T-helper 17 cell (primary cell): Measurements from ENCODE around the gene SLC17A2. TPM values are rescaled to one million over a fixed set of nuclear protein-coding genes. Genes with fewer than 3 reads are reported as not detected.
"Not testable (repeated sequence)": the region's sequence is repeated elsewhere in the genome, so short reads cannot be mapped to it uniquely, and the experiment has no call there.

Source experiments
- ATAC-seq: fragments of 150-1000 bp; cut with Tn5 transposase; 2 replicates; pipeline ENCODE4 v1.10.0; 2021; ENCODE audit warnings: mild to moderate bottlenecking, moderate library complexity
- DNase-seq, 3 donors: peaks; one replicate each; pipeline versions ENCODE4 v3.0.0 to v3.0.0-alpha.2; 2020 to 2021
- H3K9me3 ChIP-seq: one replicate; pipeline ENCODE4 v1.7.0; 2013; ENCODE audit warnings: low read length, mild to moderate bottlenecking; ENCODE audit not compliant: control insufficient read depth, poor library complexity, severe bottlenecking
- H3K27ac Mint-ChIP-seq: one replicate; pipeline ENCODE4 v1.8.0; 2022; ENCODE audit warnings: mild to moderate bottlenecking, moderate library complexity, mixed read lengths
- H3K27me3 Mint-ChIP-seq: one replicate; pipeline ENCODE4 v1.8.0; 2022; ENCODE audit warnings: mixed read lengths
- H3K36me3 Mint-ChIP-seq: one replicate; pipeline ENCODE4 v1.8.0; 2022; ENCODE audit warnings: low read depth, mixed read lengths
- H3K4me1 Mint-ChIP-seq: one replicate; pipeline ENCODE4 v1.8.0; 2022; ENCODE audit warnings: mild to moderate bottlenecking, mixed read lengths
- H3K4me3 Mint-ChIP-seq: one replicate; pipeline ENCODE4 v1.8.0; 2022; ENCODE audit warnings: mild to moderate bottlenecking, moderate library complexity, mixed read lengths
- total RNA-seq, 4 donors: library from RNA in 2 of 4; stranded (reverse) in 2 of 4; gene quantifications; one replicate each; pipeline ENCODE4 v1.2.3 and lab custom pipeline; 2022 to 2026

Gene SLC17A2
- total RNA-seq, 2 donors from 2014 or later: not detected

GRCh38 chr6:25961619-25962148, 31.2 kb upstream of the SLC17A2 start:
- Mint-ChIP-seq H3K27ac (peak overlapping the region; percentile 98), H3K4me3 (peak overlapping the region; percentile 100), H3K27me3 (no peaks in the 10 kb centered on the region), H3K4me1 (peaks cover 69% of the 10 kb centered on the region), H3K36me3 (peaks cover 7% of the 10 kb centered on the region)
- DNase-seq: no peak
- no peak for ATAC-seq
- H3K9me3 ChIP-seq: no peaks in the 10 kb centered on the region

- Mint-ChIP-seq H3K27me3 (no peaks in the 10 kb centered on the region), H3K4me1 (peaks cover 65% of the 10 kb centered on the region), H3K4me3 (peak overlapping the region; percentile 87), H3K36me3 (peaks cover 7% of the 10 kb centered on the region), H3K27ac (peak overlapping the region; percentile 98)
- DNase-seq: no peak
- ATAC-seq: no peak
- H3K9me3 ChIP-seq: no peaks in the 10 kb centered on the region
Observed at GRCh38 chr6:25960734-25961133, 30.2 kb upstream of the SLC17A2 start.

DNA sequence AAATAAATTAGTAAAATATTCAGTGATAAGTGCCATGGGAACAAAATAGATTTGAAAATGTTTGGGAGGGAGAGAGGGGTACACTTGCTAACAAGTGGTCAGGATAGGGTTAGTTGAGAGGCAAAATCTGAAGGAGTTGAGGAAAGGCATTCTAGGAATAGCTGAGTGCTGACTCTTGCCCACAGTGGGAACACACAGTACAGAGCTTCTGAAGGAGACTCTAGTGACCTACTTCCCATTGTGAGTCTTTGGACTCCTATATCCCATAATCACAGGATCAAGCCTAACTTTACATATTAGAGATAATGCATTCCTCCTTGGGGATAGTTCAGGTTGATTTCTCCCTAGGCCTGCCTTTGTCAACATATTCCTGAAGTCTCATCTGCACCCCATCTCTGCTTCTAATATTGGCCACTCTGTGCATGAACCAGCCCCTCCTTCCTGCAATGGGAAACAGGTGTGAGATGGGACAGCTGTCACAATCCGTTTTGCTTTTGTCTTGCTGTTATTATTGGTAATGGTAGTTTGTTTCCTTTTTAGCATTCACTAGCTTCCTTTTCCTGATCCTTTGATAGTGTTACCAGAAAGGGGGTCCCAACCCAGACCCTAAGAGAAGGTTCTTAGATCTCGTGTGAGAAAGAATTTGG, 29.5 kb upstream of the SLC17A2 start:
- Mint-ChIP-seq H3K27me3 (no peaks in the 10 kb centered on the region), H3K4me3 (peak overlapping the region; percentile 87), H3K36me3 (peaks cover 7% of the 10 kb centered on the region), H3K27ac (peak overlapping the region; percentile 98), H3K4me1 (peaks cover 61% of the 10 kb centered on the region)
- no peaks in the 10 kb centered on the region for H3K9me3 ChIP-seq
- ATAC-seq: no peak
- DNase-seq: no peak

DNA sequence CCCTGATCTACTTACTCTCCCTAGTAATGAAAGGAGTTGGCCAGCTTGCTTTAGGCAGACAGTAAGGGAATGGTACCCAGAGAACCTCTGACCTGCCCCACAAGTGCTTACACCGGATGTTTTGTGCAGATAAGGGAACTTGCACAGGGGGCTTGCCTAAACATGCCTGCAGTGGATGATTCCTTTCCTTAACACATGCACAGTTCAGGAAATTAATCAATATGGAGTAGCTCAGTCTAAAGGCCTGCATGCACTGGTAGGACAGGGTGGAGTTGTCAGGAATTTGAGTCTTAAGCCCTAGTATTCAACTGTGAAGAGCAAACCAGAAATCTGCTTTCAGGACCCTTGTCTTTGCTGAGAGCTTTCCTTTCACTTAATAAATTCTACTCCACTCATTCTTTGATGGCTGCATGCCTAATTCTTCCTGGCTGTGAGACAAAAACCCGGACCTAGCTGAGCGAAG, 28.2 kb upstream of the SLC17A2 start:
- DNase-seq: no peak
- no peak for ATAC-seq
- Mint-ChIP-seq H3K27me3 (peaks cover 1% of the 10 kb centered on the region), H3K36me3 (peaks cover 7% of the 10 kb centered on the region), H3K27ac (peak overlapping the region; percentile 98), H3K4me3 (peak overlapping the region; percentile 87), H3K4me1 (peaks cover 52% of the 10 kb centered on the region)
- H3K9me3 ChIP-seq: no peaks in the 10 kb centered on the region

DNA sequence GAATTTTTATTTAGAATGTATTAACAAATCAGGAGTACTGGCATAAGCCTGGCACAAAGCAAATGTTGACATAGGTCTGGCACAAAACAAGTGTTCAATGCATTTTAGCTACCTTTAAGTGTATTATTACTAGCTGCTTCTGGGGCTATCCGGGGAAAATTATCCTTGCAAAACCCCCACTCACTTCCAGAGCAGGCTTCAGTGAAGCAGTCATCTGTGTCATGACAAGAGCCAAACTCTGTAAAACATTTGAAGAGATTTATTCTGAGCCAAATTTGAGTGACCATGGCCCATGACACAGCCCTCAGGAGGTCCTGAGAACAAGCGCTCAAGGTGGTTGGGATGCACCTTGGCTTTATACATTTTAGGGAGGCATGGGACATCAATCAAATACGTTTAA, 25.7 kb upstream of the SLC17A2 start:
- peaks cover 18% of the 10 kb centered on the region for H3K27me3 Mint-ChIP-seq
- no peaks in the 10 kb centered on the region for H3K9me3 ChIP-seq
- ATAC-seq: no peak
- H3K4me1 Mint-ChIP-seq: peaks cover 30% of the 10 kb centered on the region
- no peak for DNase-seq
- no peak overlapping the region for H3K4me3 Mint-ChIP-seq
- no peak overlapping the region for H3K27ac Mint-ChIP-seq
- peaks cover 5% of the 10 kb centered on the region for H3K36me3 Mint-ChIP-seq

GRCh38 chr6:25954756-25955155, 24.3 kb upstream of the SLC17A2 start:
- Mint-ChIP-seq H3K27ac (no peak overlapping the region), H3K27me3 (peaks cover 18% of the 10 kb centered on the region), H3K36me3 (peaks cover 5% of the 10 kb centered on the region), H3K4me3 (no peak overlapping the region), H3K4me1 (peaks cover 18% of the 10 kb centered on the region)
- DNase-seq (no peak), ATAC-seq (no peak)
- no peaks in the 10 kb centered on the region for H3K9me3 ChIP-seq

- H3K9me3 ChIP-seq: no peaks in the 10 kb centered on the region
- no peak overlapping the region for H3K27ac Mint-ChIP-seq
- DNase-seq (no peak), ATAC-seq (no peak)
- no peaks in the 10 kb centered on the region for H3K36me3 Mint-ChIP-seq
- H3K4me1 Mint-ChIP-seq: peaks cover 8% of the 10 kb centered on the region
- peak overlapping the region; percentile 19 for H3K4me3 Mint-ChIP-seq
- H3K27me3 Mint-ChIP-seq: peaks cover 18% of the 10 kb centered on the region
Observed at GRCh38 chr6:25953733-25954132, 23.2 kb upstream of the SLC17A2 start.

DNA sequence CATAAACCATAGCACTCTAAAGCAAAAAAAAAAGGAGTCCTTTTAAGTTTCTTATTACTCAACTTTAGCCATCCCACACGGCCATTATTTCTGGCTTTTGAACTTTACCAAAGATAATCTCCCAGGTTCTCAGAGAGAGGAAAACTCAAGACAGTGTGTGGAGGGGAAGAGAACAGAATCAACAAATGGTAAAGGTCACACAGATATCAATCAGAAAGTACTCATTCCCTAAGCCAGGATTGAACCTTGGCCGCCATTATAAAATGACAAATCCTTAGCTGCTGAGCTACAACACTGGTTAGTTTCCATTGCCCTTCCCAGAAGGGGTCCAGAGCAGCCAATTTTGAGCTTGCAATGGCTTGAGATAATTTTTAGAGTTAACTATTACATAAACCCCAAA, 22.0 kb upstream of the SLC17A2 start:
- ATAC-seq: no peak

DNA sequence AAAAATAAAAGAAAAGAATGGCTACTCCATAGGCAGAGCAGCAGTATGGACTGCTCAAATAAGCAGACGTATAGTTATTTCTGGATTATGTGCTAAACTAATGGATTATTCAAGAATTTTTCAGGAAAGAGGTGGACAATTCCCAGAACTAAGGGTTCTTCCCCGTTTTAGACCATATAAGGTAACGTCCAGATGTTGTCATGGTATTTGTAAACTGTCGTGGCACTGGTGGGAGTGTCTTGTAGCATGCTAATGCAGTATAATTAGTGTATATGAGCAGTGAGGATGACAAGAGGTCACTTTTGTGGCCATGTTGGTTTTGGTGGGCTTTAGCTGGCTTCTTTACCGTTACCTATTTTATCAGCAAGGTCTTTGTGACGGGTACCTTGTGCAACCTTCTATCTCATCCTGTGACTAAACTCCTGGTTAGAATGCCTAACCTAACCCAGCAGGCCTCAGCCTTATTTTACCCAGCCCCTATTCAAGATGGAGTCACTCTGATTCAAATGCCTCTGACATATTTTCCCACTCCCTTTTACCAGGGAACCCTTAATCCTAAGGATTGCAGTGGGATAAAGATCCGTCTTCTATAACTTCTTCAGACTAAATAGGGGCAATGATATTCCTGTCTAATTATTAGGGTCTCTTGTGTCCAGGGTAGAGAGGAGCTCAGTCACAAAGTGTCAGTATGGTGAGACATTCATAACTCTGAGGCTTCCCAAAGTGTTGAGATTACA, 21.0 kb upstream of the SLC17A2 start:
- H3K27me3 Mint-ChIP-seq: peaks cover 18% of the 10 kb centered on the region
- H3K4me3 Mint-ChIP-seq: no peak overlapping the region
- no peak overlapping the region for H3K27ac Mint-ChIP-seq
- no peak for DNase-seq
- H3K9me3 ChIP-seq: no peaks in the 10 kb centered on the region
- no peak for ATAC-seq
- H3K4me1 Mint-ChIP-seq: peaks cover 9% of the 10 kb centered on the region
- H3K36me3 Mint-ChIP-seq: no peaks in the 10 kb centered on the region

More for the DNA sequence above, 22.0 kb upstream of the SLC17A2 start:
- no peak for DNase-seq
- Mint-ChIP-seq H3K4me3 (no peak overlapping the region), H3K27me3 (peaks cover 18% of the 10 kb centered on the region), H3K27ac (no peak overlapping the region), H3K36me3 (no peaks in the 10 kb centered on the region), H3K4me1 (peaks cover 3% of the 10 kb centered on the region)
- no peaks in the 10 kb centered on the region for H3K9me3 ChIP-seq

GRCh38 chr6:25950297-25950696, 19.8 kb upstream of the SLC17A2 start:
- Mint-ChIP-seq H3K36me3 (no peaks in the 10 kb centered on the region), H3K4me3 (peak overlapping the region; percentile 4), H3K27ac (no peak overlapping the region), H3K4me1 (peaks cover 12% of the 10 kb centered on the region), H3K27me3 (peaks cover 18% of the 10 kb centered on the region)
- ATAC-seq: no peak
- DNase-seq: no peak
- no peaks in the 10 kb centered on the region for H3K9me3 ChIP-seq

- Mint-ChIP-seq H3K36me3 (no peaks in the 10 kb centered on the region), H3K4me1 (peaks cover 14% of the 10 kb centered on the region), H3K4me3 (no peak overlapping the region), H3K27ac (no peak overlapping the region), H3K27me3 (peaks cover 18% of the 10 kb centered on the region)
- DNase-seq: no peak
- H3K9me3 ChIP-seq: no peaks in the 10 kb centered on the region
- no peak for ATAC-seq
Observed at GRCh38 chr6:25949695-25950094, 19.2 kb upstream of the SLC17A2 start.

- Mint-ChIP-seq H3K4me1 (peaks cover 14% of the 10 kb centered on the region), H3K27ac (peak overlapping the region; percentile 89)
- H3K4me3 Mint-ChIP-seq, ATAC-seq, H3K36me3 Mint-ChIP-seq, H3K9me3 ChIP-seq, DNase-seq, H3K27me3 Mint-ChIP-seq: not testable (repeated sequence)
Observed at GRCh38 chr6:25947492-25947891, 17.0 kb upstream of the SLC17A2 start.

GRCh38 chr6:25946631-25947030, 16.1 kb upstream of the SLC17A2 start:
- no peaks in the 10 kb centered on the region for H3K9me3 ChIP-seq
- Mint-ChIP-seq H3K36me3 (no peaks in the 10 kb centered on the region), H3K4me1 (peaks cover 14% of the 10 kb centered on the region), H3K4me3 (peak overlapping the region; percentile 73), H3K27me3 (peaks cover 1% of the 10 kb centered on the region), H3K27ac (peak overlapping the region; percentile 89)
- DNase-seq (no peak), ATAC-seq (peak; percentile 68)
